GM19023 (cell line): Measurements from ENCODE around the gene VEGFB.
A peak's percentile ranks its signal among the peaks of the same experiment; 100 is the strongest.

Experiments
- ATAC-seq: cut with Tn5 transposase; IDR thresholded peaks from one replicate; pipeline ENCODE4 v1.9.1; 2021; ENCODE audit warnings: mild to moderate bottlenecking, moderate library complexity; ENCODE audit not compliant: unreplicated experiment

Gene VEGFB

DNA sequence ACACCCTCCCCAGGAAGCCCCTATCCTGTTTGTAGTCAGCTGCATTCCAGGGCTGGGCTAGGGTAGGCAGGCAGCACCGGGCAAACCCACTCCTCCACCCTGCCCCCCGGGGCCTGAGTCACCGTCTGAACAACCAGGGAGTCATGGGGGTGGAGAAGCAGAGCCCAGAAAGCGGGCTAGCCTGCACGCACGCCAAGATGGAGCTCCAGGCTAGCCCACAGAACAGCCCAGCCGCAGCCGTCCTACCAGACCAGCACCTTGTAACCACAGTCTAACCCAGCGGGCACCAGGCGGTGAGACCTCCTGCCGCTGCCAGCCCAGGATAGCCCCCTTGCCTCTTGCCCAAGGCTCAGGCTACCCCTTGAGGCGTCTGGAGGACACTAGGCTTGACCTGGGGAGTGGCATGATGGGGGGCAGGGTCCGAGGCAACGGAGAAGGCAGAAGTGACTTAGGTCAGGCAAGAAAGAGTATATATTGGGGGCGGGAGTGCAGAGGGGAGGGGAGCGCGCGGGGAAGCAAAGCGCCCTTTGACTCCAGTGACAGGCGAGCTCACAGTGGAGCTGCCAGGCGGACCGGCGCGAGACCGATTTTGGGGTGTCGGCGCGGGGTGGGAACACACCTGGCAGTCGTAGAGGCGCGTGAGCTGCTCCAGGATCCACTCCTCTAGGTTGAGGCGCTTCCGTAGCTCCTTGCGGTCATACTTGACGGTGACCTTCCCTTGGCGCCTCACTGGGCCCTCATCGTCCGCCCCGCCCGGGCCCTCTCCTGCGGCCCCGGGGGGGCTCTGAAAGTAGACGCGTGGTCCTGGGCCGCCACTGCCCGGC lies 11.6 kb downstream of the VEGFB start:
- no peak for ATAC-seq

GRCh38 chr11:64246621-64246870 lies 12.2 kb downstream of the VEGFB start:
- ATAC-seq: peak; percentile 7

DNA sequence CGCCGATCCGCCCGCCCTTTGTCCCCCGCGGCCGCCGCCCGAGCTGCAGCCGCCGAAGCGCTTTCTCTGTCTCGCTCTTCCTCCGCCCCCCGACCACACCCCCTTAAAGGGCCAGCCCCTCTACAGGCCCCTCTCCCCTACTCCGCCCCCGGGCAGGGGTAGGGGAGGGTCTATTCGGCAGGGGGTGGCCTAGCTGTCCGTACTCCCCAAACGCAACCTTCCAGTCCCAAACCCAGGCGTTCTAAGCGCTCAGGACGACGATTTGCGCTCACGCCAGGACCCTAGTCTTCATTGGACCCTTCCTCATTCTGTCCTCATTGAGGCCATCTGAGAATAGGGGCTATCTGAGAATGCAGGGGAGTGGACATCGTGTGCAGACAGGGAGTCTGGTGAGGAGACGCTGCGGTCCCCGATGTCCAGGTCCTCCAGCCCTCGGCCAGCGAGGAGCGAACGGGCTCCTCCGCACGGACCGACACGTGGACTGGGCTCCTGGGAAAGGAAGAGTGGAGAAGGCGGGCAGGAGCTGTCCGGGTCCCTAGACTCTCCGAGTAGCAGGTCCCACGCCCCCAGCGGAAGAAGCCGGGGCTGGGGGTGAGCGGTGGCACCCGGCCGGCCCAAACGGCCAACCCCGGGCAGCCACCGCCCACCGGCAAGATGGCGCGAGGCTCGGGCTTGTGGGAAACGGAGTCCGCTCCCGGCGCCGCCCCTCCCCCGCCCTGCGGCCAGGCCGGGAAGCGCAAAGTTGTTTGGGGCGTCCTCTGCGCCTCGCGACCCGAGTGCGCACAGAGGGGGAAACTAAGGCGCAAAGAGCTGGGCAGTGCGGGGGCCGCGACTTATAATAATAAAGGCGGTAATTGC lies 12.7 kb downstream of the VEGFB start, which contains the start of gene PPP1R14B:
Gene PPP1R14B, minus strand, starts transcription at position 73 of the 858 bp plus-strand sequence. CDS start 270 bp downstream, outside the sequence.
- ATAC-seq: peak; percentile 47

DNA sequence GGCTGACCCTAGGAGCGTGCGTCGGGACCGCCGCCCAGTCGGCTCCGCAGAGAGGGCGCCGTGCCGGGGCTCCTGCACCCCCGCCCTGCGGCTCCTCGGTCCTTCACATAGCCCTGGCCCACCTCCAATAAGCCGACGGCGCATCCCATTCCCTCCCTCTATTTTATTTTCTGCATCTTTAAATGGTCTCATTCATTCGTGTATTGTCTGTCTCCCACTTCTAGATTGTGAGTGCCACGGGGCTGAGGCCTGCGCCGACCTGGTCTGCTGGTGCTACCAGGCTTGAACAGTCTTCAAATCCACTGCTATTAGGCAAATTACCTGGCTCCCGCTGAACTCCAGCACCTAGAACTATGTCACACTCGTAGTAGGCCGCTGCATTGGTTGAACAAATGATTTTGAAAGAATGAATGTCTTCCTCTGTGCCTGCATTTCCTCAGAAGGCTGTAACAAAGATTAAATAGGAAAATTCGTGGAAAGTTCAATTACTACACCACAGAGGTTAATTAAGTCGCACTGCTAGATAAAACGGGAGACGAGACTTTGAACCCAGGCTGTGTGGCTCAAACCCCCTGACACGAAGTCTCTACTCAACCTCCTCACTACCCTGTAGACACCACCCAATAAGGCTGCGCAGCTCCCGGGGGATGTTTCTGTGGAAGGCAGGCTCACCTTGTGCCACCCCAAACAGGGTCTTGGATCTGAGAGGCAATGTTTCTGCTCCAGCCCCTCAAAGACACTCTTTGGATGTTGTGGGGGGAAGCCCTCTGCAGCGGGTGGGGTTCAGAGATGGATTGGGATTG lies 13.5 kb downstream of the VEGFB start:
- no peak for ATAC-seq

GRCh38 chr11:64248578-64248977 lies 14.2 kb downstream of the VEGFB start:
- no peak for ATAC-seq

DNA sequence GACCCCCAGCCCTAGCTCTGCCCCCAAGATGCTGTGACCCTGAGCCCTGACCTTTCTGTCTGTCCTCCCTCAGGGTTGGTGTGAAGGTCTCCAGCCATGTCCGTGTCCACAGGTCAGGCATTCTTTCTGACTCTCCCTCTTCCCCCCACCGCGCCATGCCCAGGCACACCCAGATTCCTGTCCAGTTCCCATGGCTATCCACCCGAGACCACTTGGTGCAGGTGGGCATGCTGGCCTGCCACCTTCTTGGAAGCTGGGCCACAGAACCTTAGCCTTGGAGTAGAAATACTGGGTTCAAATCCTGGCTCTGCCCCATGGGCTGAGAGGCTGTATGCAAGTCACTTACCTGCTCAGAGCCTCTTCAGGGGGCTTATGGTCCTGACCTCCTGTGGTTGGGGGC lies 14.7 kb downstream of the VEGFB start:
- no peak for ATAC-seq

- no peak for ATAC-seq
Observed at GRCh38 chr11:64249563-64250414, 15.4 kb downstream of the VEGFB start.

- no peak for ATAC-seq
Observed at GRCh38 chr11:64250415-64251015, 16.1 kb downstream of the VEGFB start.

- peak; percentile 38 for ATAC-seq
Observed at GRCh38 chr11:64251016-64251752, 16.8 kb downstream of the VEGFB start, which contains the start of gene PLCB3. PLCB3 (plus strand) TSS chr11:64251530; CDS start chr11:64251650, 120 bp downstream.

- no peak for ATAC-seq
Observed at GRCh38 chr11:64251753-64252002, 17.3 kb downstream of the VEGFB start.

DNA sequence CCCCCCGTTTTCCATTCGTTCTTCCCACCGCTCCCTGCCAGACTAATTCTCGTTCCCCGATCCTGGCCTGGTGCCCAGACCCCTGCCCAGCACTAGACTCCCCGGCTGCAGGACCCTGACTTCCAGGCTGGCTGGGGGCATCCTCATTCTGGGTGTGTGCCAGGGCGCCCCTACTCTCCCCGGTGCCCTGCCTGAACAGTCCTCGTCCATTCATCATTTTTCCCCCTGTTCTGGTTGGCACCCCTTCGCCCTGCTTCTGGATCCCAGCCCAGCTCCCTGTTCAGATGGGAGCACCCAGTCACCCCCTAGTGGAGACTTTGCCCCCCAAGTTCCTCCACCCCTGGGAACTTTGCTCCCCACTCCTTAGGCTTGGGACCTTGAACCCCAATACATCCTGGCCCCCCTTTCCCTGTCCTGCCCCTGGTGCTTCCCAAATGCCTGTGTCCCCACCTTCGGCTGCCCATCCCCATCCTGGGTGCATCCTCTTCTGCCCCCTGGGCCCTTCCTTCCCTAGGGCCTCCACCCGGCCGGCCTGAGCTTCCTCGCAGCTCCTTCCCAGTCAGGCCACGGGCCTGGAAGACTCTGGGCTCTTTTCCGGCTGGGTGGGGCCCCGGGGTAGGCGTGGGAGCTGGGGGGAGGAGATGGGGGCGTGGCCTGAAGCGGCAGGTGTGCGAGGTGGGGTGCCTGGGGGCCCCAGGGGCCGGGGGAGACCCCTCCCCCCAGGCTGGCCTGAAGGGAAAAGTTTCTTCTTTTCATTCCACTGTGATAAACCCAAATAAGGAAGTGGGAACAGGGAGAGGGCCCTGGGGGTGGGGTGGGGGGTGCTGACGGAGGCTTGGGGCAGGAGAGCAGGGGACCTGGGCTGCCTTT lies 17.9 kb downstream of the VEGFB start:
- no peak for ATAC-seq

GRCh38 chr11:64253043-64253442 lies 18.7 kb downstream of the VEGFB start:
- ATAC-seq: no peak

DNA sequence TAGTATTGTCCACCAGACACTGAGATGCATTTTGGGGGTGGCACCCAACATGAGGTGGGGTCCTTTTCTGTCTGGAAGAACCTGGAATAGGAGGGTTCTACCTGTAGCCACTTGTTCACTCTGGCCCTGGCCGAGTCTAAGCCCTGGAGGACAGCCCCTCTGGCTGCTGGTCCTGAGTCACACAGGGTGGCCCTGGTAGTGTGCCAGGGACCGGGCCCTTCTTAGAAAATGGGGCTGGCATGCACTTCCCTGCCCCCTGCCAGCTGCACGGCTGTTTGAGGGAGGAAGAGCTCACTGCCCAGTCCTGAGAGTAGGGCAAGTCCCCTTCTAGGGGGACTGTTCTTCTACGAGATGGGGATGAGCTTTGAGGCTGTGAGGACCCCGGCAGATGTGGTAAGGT lies 19.1 kb downstream of the VEGFB start:
- ATAC-seq: no peak

DNA sequence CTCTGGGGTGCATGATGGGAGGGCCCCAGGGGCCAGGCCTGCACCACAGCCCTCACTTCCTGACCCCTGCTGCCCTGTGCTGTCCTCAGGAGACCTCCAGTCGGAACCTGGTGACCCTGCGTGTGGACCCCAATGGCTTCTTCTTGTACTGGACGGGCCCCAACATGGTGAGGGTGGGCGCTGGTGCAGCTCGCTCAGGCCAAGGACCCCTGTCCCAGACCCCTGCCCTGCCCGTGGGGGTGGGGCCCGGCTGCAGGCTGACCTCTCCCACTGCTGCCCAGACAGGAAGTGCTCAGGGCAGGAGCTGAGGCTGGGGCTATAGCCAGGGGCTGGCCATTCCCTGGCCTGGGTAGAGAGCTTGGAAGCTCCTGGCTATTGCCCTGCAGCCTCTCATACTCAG lies 19.9 kb downstream of the VEGFB start:
- ATAC-seq: no peak

DNA sequence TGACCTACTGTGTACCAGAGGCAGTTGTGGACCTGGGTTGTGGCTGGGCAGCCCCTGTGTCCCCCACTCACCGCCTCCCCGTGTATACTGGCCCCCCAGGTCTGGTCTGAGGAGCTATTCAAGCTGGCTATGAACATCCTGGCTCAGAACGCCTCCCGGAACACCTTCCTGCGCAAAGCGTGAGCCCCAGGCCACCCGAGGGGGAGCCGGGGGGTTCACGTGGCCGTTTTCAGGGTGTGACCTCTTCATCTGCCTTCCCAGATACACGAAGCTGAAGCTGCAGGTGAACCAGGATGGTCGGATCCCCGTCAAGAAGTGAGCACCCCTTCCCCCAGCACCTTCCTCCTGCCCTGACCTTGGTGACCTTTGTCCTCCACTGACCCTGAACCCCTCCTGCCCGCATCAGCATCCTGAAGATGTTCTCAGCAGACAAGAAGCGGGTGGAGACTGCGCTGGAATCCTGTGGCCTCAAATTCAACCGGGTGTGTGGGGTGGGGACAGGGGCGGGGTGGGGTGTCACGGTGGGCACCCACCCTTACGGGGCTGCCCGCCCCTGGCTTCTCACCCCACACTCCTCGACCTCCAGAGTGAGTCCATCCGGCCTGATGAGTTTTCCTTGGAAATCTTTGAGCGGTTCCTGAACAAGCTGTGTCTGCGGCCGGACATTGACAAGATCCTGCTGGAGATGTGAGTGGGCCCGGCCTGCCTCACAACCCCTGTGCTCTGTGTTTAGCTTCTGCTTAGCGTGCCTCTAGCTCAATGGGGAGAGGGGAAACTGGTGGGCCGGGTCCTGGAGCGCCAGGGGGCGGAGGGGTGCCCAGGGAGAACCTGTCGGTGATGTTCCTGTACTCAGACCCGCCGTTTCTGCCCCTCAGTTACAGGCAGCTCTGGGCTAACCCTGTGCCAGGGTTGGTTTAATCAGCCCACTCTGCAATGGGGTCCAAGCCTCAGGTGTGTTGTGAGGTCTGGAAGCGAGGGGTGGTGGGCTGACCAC lies 21.0 kb downstream of the VEGFB start:
- ATAC-seq: no peak

- ATAC-seq: no peak
Observed at GRCh38 chr11:64256300-64256699, 21.9 kb downstream of the VEGFB start.

GRCh38 chr11:64258356-64258755 lies 24.0 kb downstream of the VEGFB start:
- ATAC-seq: no peak
